GM23338 (cell line): ENCODE measurements around the gene SVIL. TPM values are rescaled to one million over a fixed set of nuclear protein-coding genes. Genes with fewer than 3 reads are reported as not detected.

Source experiments
- ATAC-seq: fragments of 200-7000 bp; cut with Tn5 transposase; 3 replicates; pipeline ENCODE4 v1.9.1; 2020
- DNase-seq: peaks from one replicate; pipeline ENCODE4 v3.0.0-alpha.2; 2015; ENCODE audit warnings: low spot score
- H2AFZ ChIP-seq: fragments of 200-600 bp; sonication (generic); 2 replicates; pipeline ENCODE4 v1.8.0; 2016; ENCODE audit warnings: antibody characterized with exemption, mild to moderate bottlenecking, moderate library complexity
- H3F3A ChIP-seq: fragments of 200-600 bp; sonication (generic); replicated peaks from 2 replicates; pipeline ENCODE4 v1.8.0; 2017; ENCODE audit warnings: antibody characterized with exemption, mixed run types, low read depth
- H3K27ac ChIP-seq: fragments of 200-600 bp; sonication (generic); 2 replicates; pipeline ENCODE4 v1.6.1; 2016; ENCODE audit warnings: low read depth
- H3K27me3 ChIP-seq: fragments of 200-600 bp; sonication (generic); 2 replicates; pipeline ENCODE4 v1.8.0; 2016; ENCODE audit warnings: mild to moderate bottlenecking, mixed run types, moderate library complexity; ENCODE audit not compliant: insufficient read depth
- H3K36me3 ChIP-seq: fragments of 200-600 bp; sonication (generic); 2 replicates; pipeline ENCODE4 v1.8.0; 2016; ENCODE audit warnings: mild to moderate bottlenecking; ENCODE audit not compliant: insufficient read depth
- H3K4me1 ChIP-seq: fragments of 200-600 bp; sonication (generic); 2 replicates; pipeline ENCODE4 v1.8.0; 2016; ENCODE audit warnings: mild to moderate bottlenecking, moderate library complexity; ENCODE audit not compliant: insufficient read depth
- H3K4me2 ChIP-seq: fragments of 200-600 bp; sonication (generic); 2 replicates; pipeline ENCODE4 v1.7.1; 2017; ENCODE audit warnings: mixed run types
- H3K4me3 ChIP-seq: fragments of 200-600 bp; sonication (generic); 2 replicates; pipeline ENCODE4 v1.6.1; 2016; ENCODE audit warnings: mixed run types
- H3K79me2 ChIP-seq: fragments of 200-600 bp; sonication (generic); replicated peaks from 2 replicates; pipeline ENCODE4 v1.8.0; 2017; ENCODE audit warnings: mild to moderate bottlenecking; ENCODE audit not compliant: insufficient read depth
- H3K9me2 ChIP-seq: fragments of 200-600 bp; sonication (generic); 2 replicates; pipeline ENCODE4 v1.8.0; 2017; ENCODE audit not compliant: insufficient read depth
- H4K20me1 ChIP-seq: fragments of 200-600 bp; sonication (generic); replicated peaks from 2 replicates; pipeline ENCODE4 v1.8.0; 2017; ENCODE audit warnings: mild to moderate bottlenecking; ENCODE audit not compliant: insufficient read depth
- H3K27ac Mint-ChIP-seq: 2 replicates; pipeline ENCODE4 v1.8.0; 2020; ENCODE audit warnings: inconsistent platforms, mild to moderate bottlenecking, moderate library complexity, mixed read lengths
- H3K27me3 Mint-ChIP-seq: 3 replicates; pipeline ENCODE4 v1.8.0; 2022; ENCODE audit warnings: low read depth, mild to moderate bottlenecking, moderate library complexity, mixed read lengths, inconsistent platforms; ENCODE audit not compliant: insufficient read depth, poor library complexity
- H3K36me3 Mint-ChIP-seq: 3 replicates; pipeline ENCODE4 v1.8.0; 2021; ENCODE audit warnings: low read depth, mild to moderate bottlenecking, inconsistent platforms, moderate library complexity, mixed read lengths
- H3K4me1 Mint-ChIP-seq: 3 replicates; pipeline ENCODE4 v1.8.0; 2020; ENCODE audit warnings: mild to moderate bottlenecking, inconsistent platforms, mixed read lengths
- H3K4me3 Mint-ChIP-seq: 3 replicates; pipeline ENCODE4 v1.8.0; 2021; ENCODE audit warnings: moderate library complexity, mild to moderate bottlenecking, inconsistent platforms, mixed read lengths
- H3K9me3 Mint-ChIP-seq: 3 replicates; pipeline ENCODE4 v1.8.0; 2020; ENCODE audit warnings: moderate library complexity, mild to moderate bottlenecking, inconsistent platforms, mixed read lengths
- CREB1 ChIP-seq: fragments of 250-450 bp; sonication (Bioruptor Pico); IDR thresholded peaks from 2 replicates; pipeline ENCODE4 v1.5.0; 2020; ENCODE audit warnings: low read depth, mild to moderate bottlenecking, moderate library complexity
- CTCF ChIP-seq, 2 experiments: fragments of 200-600 bp in 1 of 2; sonication (generic) in 1 of 2; conservative IDR thresholded peaks; 2 replicates each; pipeline versions ENCODE4 v1.5.1 to v1.6.1; 2016 to 2017; ENCODE audit warnings: antibody characterized with exemption in 2 of 2, low read depth in 2 of 2, mild to moderate bottlenecking in 2 of 2, moderate library complexity in 1 of 2
- EZH2 ChIP-seq: fragments of 200-600 bp; sonication (generic); IDR thresholded peaks from one replicate; pipeline ENCODE4 v1.8.0; 2017; ENCODE audit warnings: antibody characterized with exemption, mild to moderate bottlenecking, low read depth; ENCODE audit not compliant: unreplicated experiment
- EZH2phosphoT487 ChIP-seq: fragments of 200-600 bp; sonication (generic); IDR thresholded peaks from one replicate; pipeline ENCODE4 v1.8.1; 2018; ENCODE audit warnings: antibody characterized with exemption; ENCODE audit not compliant: unreplicated experiment
- JUNB ChIP-seq: IDR thresholded peaks from one replicate; pipeline ENCODE4 v1.6.1; 2016; ENCODE audit warnings: antibody characterized with exemption; ENCODE audit not compliant: unreplicated experiment
- POLR2AphosphoS5 ChIP-seq: IDR thresholded peaks from 2 replicates; pipeline ENCODE4 v1.6.1; 2016; ENCODE audit warnings: antibody characterized with exemption, low read depth
- STAT1 ChIP-seq: IDR thresholded peaks from one replicate; pipeline ENCODE4 v1.6.1; 2016; ENCODE audit warnings: antibody characterized with exemption; ENCODE audit not compliant: unreplicated experiment
- ZNF114 ChIP-seq: fragments of 250-450 bp; sonication (Bioruptor Pico); IDR thresholded peaks from 2 replicates; pipeline ENCODE4 v1.5.0; 2020; ENCODE audit warnings: mild to moderate bottlenecking, moderate library complexity
- ZNF331 ChIP-seq: fragments of 250-450 bp; sonication (Bioruptor Pico); IDR thresholded peaks from 2 replicates; pipeline ENCODE4 v1.5.0; 2020; ENCODE audit warnings: low read depth, mild to moderate bottlenecking, moderate library complexity
- polyA plus RNA-seq: library from polyadenylated mRNA; unstranded; fragments of >200 nt; fragmentation: Nextera tagmentation; extraction: Ambion mirVana; gene quantifications from 2 replicates; pipeline ENCODE4 v1.2.1, GENCODE V29; 2016
- total RNA-seq: library from RNA; depleted of rRNA; stranded (reverse); fragments of >200 nt; shearing (Covaris generic); gene quantifications from 2 replicates; pipeline ENCODE4 v1.2.3, GENCODE V29; 2014
- TF ChIP-seq, protein P1 (sequence below): IDR thresholded peaks from 2 replicates; pipeline ENCODE4 v1.6.1; 2016; ENCODE audit warnings: antibody characterized with exemption
- TF ChIP-seq, protein P2 (sequence below): fragments of 250-450 bp; sonication (Bioruptor Pico); IDR thresholded peaks from 2 replicates; pipeline ENCODE4 v1.5.0; 2020; ENCODE audit warnings: mild to moderate bottlenecking, moderate library complexity

Gene SVIL
- total and polyA plus RNA-seq, 2 experiments from 2014 or later: 8.8 to 34.9 TPM

DNA sequence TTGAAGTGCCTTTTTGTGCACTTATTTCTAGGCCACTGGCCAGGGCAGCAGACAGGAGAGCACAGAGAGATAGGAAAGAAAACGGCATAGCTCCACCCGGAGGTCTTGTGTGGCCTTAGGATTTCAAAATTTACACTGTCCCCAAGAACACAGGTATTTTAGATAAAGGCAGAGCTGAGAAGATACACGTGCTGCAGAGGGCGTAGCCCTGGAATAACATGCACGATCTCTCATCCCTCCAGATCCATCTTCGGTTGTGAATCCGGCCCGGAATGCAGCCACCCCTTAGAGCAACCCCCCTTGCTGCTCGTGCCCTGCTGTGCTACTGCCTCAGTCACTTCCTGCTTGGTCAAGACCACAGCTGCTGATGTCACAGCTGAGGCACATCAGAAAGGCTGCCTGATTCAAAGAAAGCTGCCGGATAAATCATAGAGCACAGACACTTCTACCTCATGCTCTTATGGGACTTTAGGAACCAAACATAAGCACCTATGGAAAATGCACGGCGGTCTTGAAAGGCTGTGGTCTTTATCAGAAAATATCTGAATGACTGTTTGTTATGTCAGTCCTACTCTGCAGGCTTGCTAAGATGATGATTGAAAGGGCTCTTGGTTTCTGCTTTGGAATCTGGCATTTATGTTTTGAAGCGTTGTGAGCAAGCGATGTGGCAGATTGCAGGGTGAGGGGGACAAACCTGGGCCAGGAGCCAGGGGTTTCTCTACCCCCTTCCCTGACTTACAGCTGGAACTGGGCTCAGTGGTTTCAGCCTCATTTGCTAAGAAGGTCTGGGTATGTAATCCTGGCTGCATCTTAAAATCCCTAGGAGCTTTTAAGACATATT, 152.0 kb downstream of the SVIL start:
- H3F3A ChIP-seq: no peaks in the 10 kb centered on the region
- H3K27me3 Mint-ChIP-seq: peaks cover 4% of the 10 kb centered on the region
- DNase-seq: peak; percentile 67
- H3K36me3 Mint-ChIP-seq: peaks cover 12% of the 10 kb centered on the region
- peaks cover 32% of the 10 kb centered on the region for H3K4me1 Mint-ChIP-seq
- no peaks in the 10 kb centered on the region for H4K20me1 ChIP-seq
- TF ChIP-seq JUNB (no peak), CREB1 (peak; percentile 44), POLR2AphosphoS5 (no peak), EZH2phosphoT487 (no peak), CTCF (conservative IDR thresholded peaks at IDR 0.05; ENCODE audit: low read depth in 2 of 2) (peak; percentile 45 to 48), EZH2 (no peak), STAT1 (no peak)
- H3K4me3 ChIP-seq: no peak overlapping the region
- H3K27ac ChIP-seq: 0 out of 2 replicates have a peak overlapping the region, but pooled peaks have one; percentile 56
- H3K9me2 ChIP-seq: no peaks in the 10 kb centered on the region
- peak overlapping the region; percentile 6; the same call in 1 of the 3 replicates for H3K4me3 Mint-ChIP-seq
- peaks cover 13% of the 10 kb centered on the region; the same call in 1 of the 2 replicates for H3K4me1 ChIP-seq
- no peaks in the 10 kb centered on the region for H3K9me3 Mint-ChIP-seq
- peak overlapping the region; percentile 90 for H3K27ac Mint-ChIP-seq
- H3K4me2 ChIP-seq: peak overlapping the region; percentile 19; the same call in 1 of the 2 replicates
- no peaks in the 10 kb centered on the region for H3K27me3 ChIP-seq
- H3K79me2 ChIP-seq: no peaks in the 10 kb centered on the region
- H2AFZ ChIP-seq: no peak overlapping the region
- peak; percentile 79 for ATAC-seq
- no peaks in the 10 kb centered on the region for H3K36me3 ChIP-seq

- H3K27ac ChIP-seq: 0 out of 2 replicates have a peak overlapping the region, but pooled peaks have one; percentile 0
- no peaks in the 10 kb centered on the region for H3F3A ChIP-seq
- H3K9me3 Mint-ChIP-seq: no peaks in the 10 kb centered on the region
- no peak for DNase-seq
- H3K27ac Mint-ChIP-seq: no peak overlapping the region
- H3K27me3 Mint-ChIP-seq: peaks cover 4% of the 10 kb centered on the region
- no peak for TF ChIP-seq STAT1
- TF ChIP-seq JUNB: no peak
- TF ChIP-seq, protein P1, sequence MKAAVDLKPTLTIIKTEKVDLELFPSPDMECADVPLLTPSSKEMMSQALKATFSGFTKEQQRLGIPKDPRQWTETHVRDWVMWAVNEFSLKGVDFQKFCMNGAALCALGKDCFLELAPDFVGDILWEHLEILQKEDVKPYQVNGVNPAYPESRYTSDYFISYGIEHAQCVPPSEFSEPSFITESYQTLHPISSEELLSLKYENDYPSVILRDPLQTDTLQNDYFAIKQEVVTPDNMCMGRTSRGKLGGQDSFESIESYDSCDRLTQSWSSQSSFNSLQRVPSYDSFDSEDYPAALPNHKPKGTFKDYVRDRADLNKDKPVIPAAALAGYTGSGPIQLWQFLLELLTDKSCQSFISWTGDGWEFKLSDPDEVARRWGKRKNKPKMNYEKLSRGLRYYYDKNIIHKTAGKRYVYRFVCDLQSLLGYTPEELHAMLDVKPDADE: no peak
- no peak for TF ChIP-seq ZNF114 (CRISPR knock-in tag)
- no peak for TF ChIP-seq EZH2
- TF ChIP-seq CREB1: no peak
- TF ChIP-seq ZNF331 (CRISPR knock-in tag): no peak
- TF ChIP-seq, protein P2, sequence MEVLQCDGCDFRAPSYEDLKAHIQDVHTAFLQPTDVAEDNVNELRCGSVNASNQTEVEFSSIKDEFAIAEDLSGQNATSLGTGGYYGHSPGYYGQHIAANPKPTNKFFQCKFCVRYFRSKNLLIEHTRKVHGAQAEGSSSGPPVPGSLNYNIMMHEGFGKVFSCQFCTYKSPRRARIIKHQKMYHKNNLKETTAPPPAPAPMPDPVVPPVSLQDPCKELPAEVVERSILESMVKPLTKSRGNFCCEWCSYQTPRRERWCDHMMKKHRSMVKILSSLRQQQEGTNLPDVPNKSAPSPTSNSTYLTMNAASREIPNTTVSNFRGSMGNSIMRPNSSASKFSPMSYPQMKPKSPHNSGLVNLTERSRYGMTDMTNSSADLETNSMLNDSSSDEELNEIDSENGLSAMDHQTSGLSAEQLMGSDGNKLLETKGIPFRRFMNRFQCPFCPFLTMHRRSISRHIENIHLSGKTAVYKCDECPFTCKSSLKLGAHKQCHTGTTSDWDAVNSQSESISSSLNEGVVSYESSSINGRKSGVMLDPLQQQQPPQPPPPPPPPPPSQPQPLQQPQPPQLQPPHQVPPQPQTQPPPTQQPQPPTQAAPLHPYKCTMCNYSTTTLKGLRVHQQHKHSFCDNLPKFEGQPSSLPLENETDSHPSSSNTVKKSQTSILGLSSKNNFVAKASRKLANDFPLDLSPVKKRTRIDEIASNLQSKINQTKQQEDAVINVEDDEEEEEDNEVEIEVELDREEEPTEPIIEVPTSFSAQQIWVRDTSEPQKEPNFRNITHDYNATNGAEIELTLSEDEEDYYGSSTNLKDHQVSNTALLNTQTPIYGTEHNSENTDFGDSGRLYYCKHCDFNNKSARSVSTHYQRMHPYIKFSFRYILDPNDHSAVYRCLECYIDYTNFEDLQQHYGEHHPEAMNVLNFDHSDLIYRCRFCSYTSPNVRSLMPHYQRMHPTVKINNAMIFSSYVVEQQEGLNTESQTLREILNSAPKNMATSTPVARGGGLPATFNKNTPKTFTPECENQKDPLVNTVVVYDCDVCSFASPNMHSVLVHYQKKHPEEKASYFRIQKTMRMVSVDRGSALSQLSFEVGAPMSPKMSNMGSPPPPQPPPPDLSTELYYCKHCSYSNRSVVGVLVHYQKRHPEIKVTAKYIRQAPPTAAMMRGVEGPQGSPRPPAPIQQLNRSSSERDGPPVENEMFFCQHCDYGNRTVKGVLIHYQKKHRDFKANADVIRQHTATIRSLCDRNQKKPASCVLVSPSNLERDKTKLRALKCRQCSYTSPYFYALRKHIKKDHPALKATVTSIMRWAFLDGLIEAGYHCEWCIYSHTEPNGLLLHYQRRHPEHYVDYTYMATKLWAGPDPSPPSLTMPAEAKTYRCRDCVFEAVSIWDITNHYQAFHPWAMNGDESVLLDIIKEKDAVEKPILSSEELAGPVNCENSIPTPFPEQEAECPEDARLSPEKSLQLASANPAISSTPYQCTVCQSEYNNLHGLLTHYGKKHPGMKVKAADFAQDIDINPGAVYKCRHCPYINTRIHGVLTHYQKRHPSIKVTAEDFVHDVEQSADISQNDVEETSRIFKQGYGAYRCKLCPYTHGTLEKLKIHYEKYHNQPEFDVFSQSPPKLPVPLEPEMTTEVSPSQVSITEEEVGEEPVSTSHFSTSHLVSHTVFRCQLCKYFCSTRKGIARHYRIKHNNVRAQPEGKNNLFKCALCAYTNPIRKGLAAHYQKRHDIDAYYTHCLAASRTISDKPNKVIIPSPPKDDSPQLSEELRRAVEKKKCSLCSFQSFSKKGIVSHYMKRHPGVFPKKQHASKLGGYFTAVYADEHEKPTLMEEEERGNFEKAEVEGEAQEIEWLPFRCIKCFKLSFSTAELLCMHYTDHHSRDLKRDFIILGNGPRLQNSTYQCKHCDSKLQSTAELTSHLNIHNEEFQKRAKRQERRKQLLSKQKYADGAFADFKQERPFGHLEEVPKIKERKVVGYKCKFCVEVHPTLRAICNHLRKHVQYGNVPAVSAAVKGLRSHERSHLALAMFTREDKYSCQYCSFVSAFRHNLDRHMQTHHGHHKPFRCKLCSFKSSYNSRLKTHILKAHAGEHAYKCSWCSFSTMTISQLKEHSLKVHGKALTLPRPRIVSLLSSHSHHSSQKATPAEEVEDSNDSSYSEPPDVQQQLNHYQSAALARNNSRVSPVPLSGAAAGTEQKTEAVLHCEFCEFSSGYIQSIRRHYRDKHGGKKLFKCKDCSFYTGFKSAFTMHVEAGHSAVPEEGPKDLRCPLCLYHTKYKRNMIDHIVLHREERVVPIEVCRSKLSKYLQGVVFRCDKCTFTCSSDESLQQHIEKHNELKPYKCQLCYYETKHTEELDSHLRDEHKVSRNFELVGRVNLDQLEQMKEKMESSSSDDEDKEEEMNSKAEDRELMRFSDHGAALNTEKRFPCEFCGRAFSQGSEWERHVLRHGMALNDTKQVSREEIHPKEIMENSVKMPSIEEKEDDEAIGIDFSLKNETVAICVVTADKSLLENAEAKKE (CRISPR knock-in tag): no peak
- H3K9me2 ChIP-seq: no peaks in the 10 kb centered on the region
- H3K4me1 ChIP-seq: peaks cover 13% of the 10 kb centered on the region; the same call in 1 of the 2 replicates
- ATAC-seq: no peak
- no peaks in the 10 kb centered on the region for H3K27me3 ChIP-seq
- no peak overlapping the region for H3K4me2 ChIP-seq
- peaks cover 10% of the 10 kb centered on the region for H3K36me3 Mint-ChIP-seq
- H3K79me2 ChIP-seq: no peaks in the 10 kb centered on the region
- no peaks in the 10 kb centered on the region for H4K20me1 ChIP-seq
- no peaks in the 10 kb centered on the region for H3K36me3 ChIP-seq
- no peak overlapping the region for H3K4me3 ChIP-seq
- no peak overlapping the region for H2AFZ ChIP-seq
- H3K4me1 Mint-ChIP-seq: peaks cover 32% of the 10 kb centered on the region
- H3K4me3 Mint-ChIP-seq: no peak overlapping the region
Measured at GRCh38 chr10:29481906-29482440, 152.8 kb downstream of the SVIL start.
